RCC 7860 (cell line): ENCODE results near the gene TM9SF3.

Experiments
- DNase-seq: peaks from one replicate; pipeline ENCODE4 v3.0.0-alpha.2; 2015; ENCODE audit warnings: low spot score
- FAIRE-seq: peaks from 2 replicates; lab custom pipeline; 2012; peaks lifted over from hg19 to GRCh38; lab: Jason Lieb, UNC

The TM9SF3 gene

GRCh38 chr10:96513305-96513697 is 73.5 kb downstream of the TM9SF3 start:
- no peak for DNase-seq
- no peak for FAIRE-seq

- FAIRE-seq = no peak
- DNase-seq = no peak
Measured at GRCh38 chr10:96512524-96513304, 74.1 kb downstream of the TM9SF3 start.

DNA sequence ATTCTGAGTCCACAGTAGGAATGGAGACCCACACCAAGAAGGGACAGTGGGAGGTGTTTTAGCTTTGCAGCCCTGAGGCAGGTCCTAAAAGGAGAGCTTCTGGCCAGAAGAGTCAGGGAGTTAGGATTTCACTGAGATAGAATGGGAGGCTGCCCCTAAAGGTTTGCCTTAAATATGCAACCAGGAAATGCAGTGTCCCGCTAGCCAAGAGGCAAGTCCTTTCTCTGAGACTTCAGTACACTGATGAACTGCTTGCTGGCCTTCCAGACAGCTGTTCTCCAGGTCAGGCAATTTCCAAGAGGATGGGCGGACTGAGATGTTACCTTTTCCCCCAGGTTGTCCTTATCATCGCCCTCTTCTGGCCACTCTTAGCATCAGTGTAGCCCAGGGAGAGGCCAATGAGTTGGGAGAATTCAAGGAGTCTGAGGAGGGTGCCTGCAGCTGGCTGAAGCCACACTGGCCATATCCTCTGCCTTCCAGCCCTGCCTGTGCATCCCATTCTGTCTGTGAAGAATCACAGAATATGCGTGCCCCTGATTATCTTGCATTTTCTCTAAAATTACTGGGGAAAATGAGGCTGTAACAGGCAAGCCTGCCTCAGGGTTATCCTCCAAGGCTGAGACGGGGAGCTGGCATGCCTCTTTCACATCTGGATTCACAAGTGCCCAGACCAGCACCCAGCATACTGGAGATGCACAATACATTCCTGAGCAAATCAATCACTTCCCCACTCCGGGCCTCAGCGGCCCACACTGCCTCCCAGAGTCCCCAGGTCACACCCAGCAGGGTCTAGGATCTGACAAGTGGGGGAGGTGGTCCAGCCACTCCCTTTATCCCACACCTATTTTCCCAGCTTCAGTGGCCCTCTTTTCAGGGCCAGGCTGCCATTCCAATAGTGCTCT is 75.5 kb downstream of the TM9SF3 start:
- FAIRE-seq (no peak), DNase-seq (no peak)

DNA sequence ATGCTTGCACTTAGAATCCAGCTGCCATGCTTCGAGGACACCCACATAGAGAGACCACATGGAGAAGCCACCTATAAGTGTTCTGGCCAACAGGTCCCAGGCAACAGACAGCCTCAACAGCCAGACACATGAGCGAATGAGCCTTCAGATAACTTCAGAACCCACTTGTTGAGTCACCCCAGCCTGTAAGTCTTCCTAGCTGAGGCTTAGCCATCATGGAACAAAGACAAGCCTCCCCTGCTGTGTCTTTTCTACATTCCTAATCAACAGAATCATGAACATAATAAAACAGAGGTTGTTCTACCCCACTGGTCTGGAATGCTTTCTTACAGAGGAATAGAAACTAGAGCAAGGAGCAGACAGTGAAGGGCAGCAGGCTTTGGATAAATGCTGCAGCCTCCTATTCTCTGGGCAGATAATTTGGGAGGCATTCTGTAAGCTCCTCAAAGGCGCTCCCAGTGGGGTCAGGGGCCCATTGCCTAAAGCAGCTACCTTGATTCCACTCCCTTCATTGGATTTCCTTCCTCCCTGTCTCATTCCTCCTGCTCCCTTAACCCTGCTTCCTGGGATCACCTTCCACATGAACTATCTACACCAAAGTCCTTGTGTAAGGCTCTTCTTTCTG is 77.7 kb downstream of the TM9SF3 start:
- peak; percentile 98 for DNase-seq
- peak; percentile 94 for FAIRE-seq

DNA sequence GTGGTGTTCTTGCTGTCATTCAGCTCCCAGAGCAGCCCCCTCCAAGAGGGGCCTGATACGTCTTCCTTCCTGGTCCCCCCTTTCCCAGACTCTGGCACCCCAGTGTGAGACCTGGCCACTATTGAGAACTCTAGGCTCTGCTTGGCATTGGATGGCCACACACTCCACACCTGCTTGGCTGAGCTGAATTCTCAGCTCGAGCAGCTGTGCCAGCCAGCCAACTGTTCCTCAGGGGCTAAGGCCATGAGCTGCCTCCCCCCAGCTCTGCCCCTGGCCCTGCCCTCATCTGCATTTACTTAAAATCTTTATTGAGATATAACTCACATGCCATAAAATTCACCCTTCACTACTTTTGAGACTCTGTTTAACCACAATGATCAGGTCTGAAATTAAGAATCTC is 79.8 kb downstream of the TM9SF3 start:
- FAIRE-seq = no peak

DNA sequence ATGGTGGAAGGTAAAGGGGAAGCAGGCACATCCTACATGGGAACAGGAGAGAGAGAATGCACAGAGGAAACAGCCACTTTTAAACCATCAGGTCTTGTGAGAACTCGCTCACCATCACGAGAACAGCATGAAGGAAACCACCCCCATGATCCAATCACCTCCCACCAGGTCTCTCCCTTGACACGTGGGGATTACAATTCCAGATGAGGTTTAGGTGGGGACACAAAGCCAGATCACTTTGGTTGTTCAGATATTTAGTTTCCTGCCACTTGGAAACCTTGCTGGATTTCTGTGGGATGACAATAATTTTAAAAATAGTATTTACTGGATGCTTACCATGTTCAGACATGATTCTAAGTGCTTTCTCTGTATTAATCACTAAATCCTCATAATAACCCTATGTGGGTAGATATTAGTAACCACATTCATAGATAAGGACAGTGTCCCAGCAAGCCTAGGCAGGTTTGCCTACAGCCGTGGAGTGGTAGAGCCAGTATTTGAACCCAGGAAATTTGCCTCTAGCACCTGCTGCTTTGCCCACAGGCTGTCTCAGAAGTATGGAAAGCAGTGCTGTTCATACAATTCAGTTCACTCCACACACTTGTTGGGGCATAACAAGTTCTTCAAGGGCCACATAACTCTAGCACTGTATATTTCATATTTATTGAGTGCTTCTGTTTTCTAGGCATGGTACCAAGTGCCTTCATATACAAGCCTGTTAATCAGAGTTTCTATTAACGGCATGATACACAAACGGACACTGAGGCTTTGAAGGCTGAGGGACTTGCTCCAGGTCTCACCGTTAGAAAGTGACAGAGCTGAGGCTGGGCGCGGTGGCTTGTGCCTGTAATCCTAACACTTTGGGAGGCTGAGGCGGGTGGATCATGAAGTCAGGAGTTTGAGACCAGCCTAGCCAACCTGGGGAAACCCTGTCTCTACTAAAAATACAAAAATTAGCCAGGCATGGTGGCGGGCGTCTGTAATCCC is 81.4 kb downstream of the TM9SF3 start:
- FAIRE-seq = no peak
- no peak for DNase-seq

More for the DNA sequence above, 79.8 kb downstream of the TM9SF3 start:
- no peak for DNase-seq

DNA sequence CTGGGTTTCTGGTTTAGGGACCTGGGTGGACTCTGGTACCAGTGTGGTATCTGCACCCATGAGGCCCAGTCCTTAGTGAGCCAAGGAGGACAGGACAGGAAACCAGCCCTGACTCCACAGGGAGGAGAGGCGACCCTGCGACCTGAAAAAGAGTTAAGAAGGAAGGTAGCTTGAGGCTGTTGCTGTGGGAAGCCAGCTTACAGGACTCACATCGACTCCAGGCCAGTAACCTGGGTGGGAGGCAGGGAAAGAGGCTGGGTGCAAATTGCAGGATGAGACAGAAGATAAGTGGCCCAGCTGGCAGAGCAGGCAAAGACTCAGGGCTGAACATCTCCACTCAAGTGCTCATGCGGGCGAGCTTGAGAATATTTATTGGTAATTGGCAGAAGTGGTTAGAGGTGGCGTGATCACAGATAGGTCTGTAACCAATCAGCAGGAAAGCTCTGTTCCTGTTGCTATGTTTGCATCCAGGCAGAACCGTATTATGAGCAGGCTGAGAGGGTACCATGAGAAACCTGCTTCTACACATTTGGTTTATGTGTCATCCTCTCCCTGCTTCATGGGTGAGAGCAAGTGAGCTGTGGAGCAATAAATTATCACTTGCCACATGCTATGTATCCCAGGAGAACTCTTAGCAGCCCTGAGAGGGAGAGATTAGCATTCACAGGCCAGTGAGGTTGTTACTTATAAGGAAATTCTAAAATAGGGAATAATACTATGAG is 84.1 kb downstream of the TM9SF3 start:
- peak; percentile 65 for FAIRE-seq

DNA sequence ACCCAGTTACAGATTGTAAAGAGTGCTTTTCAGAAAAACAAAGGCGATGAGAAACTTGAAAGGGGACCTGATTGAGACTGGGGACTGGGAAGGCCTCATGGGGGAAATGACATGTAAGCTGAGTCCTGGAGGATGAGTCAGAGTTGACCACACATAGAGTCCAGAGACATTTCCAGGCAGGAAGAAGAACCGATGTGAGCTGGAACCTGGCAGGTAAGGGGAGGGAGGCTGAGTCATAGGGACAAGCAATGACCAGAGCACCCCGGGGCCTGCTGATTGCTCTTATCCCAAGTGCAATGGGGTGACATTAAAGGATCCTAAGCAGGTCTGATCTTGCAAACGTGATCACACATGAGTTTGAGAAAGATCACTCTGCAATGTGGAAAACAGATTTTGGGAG is 84.8 kb downstream of the TM9SF3 start:
- DNase-seq (peak; percentile 90), FAIRE-seq (peak; percentile 92)

More for the DNA sequence above, 84.1 kb downstream of the TM9SF3 start:
- DNase-seq = peak; percentile 85

DNA sequence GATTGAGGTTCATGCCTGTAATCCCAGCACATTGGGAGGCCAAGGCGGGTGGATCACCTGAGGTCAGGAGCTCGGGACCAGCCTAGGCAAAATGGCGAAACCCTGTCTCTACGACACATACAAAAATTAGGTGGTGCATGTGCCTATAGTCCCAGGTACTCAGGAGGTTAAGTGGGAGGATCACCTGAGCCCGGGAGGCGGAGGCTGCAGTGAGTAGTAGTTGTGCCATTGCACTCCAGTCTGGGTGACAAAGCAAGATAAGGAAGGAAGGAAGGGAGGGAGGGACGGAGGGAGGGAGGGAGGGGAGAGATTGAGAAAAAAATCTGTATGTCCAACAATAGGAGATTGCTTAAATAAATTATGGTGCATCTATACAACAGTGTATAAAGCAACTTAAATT is 86.3 kb downstream of the TM9SF3 start:
- DNase-seq = no peak
- no peak for FAIRE-seq

- no peak for DNase-seq
- no peak for FAIRE-seq
Measured at GRCh38 chr10:96500050-96500449, 86.8 kb downstream of the TM9SF3 start.

DNA sequence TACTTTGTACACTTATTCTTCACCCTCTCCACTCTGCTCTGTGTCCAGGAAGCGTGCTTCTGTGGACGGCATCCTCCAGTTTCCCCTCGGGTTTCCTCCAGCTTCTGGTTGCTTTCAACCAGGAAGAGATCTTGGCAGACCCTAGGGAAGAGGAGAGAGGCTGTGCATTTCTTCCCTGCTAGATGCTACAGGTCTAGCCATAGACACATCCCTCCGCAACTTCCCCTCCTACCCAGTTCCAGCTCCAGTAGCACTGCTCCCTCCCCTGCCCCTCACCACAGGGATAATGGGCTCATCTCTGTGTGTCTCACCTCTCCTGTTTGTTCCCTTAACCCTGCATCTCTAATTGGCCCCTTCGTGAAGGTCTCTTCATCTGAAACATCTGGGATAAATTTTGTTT is 89.4 kb downstream of the TM9SF3 start:
- FAIRE-seq = no peak
- DNase-seq = no peak

- no peak for FAIRE-seq
- DNase-seq = no peak
Measured at GRCh38 chr10:96496281-96496925, 90.4 kb downstream of the TM9SF3 start.

- FAIRE-seq (no peak), DNase-seq (no peak)
Measured at GRCh38 chr10:96495544-96495943, 91.3 kb downstream of the TM9SF3 start.

DNA sequence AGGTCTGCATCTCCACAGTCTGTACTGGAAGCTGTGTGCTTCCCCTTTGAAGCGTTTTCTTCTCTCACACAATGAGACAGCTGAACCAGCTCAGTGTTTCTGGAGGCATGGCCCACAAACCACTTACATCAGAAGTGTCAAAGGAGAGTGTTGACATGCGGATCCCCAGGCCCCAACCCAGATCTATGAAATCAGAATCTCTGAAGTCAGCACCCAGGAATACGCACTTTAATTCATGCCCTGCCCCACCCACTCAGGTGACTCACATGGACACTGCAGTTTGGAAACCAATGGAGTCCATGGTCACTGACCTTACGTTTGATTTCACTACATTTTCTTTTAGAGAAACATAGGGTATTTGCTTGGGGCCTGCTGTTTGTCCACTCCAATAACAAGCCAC is 92.1 kb downstream of the TM9SF3 start:
- FAIRE-seq = no peak

DNA sequence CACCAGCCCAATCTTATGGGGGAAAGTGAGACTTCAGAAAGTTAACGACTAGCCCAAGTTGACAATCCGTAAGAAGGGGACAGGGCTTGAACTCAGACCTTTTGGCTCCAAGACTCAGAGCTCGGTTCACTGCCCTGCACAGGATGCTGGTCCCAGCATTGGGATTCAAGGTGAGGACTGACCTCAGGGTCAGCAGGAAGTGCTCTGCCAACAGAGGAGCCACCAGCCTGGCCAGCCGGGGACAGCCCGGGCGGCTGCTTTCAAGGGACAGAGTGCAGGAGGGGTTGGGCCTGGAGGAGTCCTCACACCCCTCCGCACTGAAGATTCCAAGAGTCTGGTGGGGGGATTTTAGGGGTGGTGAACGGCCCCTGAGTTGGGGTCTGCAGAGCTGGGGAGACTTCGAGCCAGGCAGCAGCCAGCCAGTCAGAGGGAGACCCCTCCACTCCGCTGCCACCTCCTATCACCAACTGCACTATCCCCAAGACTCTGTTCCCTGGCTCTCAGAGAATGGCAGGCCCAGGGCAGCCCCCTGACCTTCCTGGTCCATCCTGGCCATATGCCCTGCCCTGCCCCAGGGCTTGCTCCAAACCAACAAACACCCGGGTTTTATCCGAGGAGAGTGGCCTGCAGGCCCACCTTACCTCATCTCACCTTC is 92.8 kb downstream of the TM9SF3 start:
- no peak for DNase-seq
- no peak for FAIRE-seq

More for the DNA sequence above, 92.1 kb downstream of the TM9SF3 start:
- DNase-seq = no peak

DNA sequence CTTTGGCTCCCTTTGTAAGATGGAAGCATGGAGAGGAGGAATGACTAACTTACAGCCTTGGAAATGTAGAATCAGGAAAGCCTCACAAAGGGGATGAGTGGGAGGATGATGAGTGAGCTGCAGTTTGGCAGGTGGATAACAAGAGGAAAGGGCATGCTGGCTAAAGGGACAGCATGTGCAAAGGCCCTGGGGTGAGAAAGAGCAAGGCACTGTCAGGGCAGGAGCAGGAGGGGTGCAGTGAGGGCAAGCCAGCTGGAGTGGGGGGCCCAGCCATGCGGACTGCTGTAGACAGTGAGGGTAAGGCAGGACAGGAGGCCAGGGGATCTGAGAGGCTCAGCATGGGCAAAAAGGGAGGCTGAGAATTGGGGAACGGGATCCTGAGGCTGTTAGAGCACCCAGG is 93.6 kb downstream of the TM9SF3 start:
- DNase-seq (no peak), FAIRE-seq (no peak)

GRCh38 chr10:96491303-96491702 is 95.5 kb downstream of the TM9SF3 start:
- peak; percentile 38 for FAIRE-seq
- DNase-seq = no peak

DNA sequence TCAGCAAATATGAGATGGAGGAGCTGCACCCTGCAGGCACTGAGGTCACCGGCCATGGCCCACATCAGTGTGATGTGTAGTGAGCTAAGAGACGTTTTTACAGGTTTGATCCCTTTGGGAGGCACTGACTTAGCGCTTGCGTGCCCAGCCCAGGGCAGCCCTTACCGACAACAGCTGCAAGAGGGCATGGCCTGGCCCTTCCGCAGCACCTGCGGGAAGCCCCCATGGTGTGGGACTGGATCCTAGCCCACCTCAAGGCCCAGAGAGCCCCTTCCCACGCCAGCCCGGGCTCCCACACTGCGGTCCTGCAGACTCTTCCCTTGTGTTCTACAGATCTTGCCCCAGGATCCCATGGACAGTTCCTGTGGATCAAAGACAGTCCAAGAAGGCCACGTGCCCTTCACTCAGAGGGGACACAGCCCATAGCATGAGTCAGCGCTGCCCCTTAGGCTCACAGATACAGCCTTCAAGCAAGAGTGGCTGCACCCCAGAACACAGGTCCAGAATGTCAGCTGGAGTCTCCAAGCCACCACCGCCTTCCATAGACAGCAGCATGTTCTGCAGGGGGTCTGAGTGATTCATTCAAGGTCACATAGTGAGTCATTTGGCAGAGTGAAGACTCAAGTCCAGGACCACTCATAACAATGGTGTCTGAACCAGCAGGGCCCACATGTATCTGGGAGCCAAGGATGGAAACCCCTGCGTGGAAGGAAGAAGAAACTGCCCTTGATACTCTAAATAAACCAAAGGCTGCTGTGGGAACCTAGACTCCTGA is 98.5 kb downstream of the TM9SF3 start:
- no peak for FAIRE-seq
- DNase-seq = peak; percentile 79
